Measurements from ENCODE around the gene ACTRT2.

DNA sequence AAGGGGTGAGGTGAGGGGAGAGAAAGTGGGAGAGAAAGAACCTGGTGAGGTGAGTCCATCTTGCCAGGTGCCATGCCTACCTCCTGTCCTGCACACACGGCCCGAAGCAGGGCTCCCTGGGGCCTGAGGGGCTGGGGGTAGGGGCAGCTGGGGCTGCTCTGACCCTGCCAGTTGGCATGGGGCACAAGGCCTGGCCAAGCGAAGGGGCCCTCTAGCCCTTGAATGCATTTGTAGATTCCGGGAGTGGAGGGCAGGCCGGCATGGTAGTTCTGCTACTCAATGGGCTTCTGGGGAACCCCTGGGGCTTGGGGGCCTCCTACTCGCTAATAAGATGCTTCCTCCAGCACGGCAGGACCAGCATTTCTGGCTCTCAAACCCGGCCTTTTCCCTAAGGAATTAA is 44.1 kb downstream of the ACTRT2 start:
- TF ChIP-seq, protein P1, sequence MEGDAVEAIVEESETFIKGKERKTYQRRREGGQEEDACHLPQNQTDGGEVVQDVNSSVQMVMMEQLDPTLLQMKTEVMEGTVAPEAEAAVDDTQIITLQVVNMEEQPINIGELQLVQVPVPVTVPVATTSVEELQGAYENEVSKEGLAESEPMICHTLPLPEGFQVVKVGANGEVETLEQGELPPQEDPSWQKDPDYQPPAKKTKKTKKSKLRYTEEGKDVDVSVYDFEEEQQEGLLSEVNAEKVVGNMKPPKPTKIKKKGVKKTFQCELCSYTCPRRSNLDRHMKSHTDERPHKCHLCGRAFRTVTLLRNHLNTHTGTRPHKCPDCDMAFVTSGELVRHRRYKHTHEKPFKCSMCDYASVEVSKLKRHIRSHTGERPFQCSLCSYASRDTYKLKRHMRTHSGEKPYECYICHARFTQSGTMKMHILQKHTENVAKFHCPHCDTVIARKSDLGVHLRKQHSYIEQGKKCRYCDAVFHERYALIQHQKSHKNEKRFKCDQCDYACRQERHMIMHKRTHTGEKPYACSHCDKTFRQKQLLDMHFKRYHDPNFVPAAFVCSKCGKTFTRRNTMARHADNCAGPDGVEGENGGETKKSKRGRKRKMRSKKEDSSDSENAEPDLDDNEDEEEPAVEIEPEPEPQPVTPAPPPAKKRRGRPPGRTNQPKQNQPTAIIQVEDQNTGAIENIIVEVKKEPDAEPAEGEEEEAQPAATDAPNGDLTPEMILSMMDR (IDR thresholded peaks at IDR 0.05) = no peak
- no peak for TF ChIP-seq POLR2A (IDR thresholded peaks at IDR 0.05)
- TF ChIP-seq EP300 (IDR thresholded peaks at IDR 0.05) = no peak
